AML-193 (cell line): Measurements from ENCODE around the gene C18orf32.
"Not testable (repeated sequence)": the region's sequence is repeated elsewhere in the genome, so short reads cannot be mapped to it uniquely, and the experiment has no call there.

Source experiments
- DNase-seq, 2 experiments: peaks; one replicate each; lab custom pipeline; 2025; lab: John Stamatoyannopoulos, UW

C18orf32 gene

DNA sequence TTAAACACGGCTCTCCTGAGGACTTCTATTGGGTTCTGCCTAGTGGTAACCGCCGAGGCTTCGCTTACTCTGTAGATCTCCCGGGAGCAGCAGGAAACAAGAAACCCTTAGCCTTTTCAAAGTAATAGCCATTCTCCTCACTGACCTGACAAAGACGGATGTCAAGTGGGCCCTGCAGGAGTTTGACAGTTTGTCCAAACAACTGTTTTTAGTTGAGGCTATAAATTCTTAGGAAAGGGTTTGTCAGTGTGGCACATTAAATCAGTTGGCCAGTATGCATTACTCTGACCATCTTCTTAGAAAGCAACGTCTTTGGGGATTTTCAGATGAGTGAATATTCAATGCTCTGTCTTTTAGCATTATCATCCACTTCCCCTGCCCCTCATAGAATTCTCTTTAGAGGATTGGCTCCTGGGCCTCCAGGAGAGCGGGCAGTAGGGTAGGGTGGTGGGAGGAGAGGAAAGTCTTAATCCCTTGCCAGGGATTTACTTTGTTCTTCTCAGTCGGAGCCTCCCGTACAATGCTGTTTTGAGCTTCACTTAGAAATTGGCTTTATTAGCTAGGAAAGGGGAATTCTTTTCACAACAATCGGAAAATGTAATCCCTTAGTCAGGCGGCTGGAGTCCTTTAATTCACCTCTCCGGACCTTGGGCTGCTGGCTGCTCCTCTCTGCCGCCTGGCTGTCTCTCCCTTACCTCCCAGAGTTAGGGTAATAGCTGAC is 13.3 kb upstream of the C18orf32 start:
- DNase-seq, result no peak

DNA sequence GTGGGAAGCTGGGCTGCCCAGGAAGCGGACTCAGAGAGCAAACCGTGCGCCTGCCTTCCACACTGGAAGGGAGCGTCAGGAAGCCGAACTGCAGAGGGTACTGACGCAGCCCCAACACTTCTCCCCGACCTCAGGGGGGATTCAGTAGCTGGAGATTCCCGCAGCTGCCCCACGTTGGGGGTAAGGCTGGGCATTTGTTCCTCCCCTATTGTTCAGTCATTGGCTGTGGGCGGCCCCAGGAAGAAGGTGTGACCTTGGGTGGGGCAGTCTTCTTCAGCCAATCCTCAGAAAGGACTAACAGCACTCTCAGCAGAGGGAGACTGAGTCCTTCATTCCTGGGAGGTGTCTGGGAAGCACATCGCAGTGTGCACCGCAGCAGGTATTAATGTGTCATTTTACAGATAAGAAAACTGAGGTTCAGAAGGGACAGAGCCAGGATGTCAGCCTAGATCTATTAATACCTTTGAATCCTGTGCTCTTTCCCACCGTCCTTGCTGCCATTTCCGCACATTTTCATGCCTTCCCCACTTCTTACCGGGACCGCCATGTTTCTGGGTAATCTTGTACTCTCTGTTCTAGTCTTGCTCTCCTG is 12.1 kb upstream of the C18orf32 start:
- no peak for DNase-seq

DNA sequence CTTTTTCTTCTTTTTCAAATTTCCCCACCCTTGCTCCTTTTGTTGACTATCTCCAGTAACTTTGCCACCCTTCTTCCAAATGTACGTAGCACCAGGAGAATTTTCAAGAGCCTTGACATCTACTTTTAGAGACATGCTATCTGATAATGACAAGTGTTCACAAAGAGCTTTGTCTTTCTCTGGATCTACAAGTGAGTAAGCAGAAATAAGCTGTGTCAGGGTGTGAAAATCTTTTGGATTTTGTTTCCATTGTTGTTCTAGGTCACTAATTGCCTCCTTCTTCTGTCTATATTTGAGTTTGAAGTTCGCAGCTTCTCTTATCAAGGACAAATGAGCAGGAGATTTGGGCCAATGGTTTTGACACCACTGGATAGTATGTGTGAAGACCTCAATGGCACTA is 8.4 kb upstream of the C18orf32 start:
- DNase-seq, result no peak

DNA sequence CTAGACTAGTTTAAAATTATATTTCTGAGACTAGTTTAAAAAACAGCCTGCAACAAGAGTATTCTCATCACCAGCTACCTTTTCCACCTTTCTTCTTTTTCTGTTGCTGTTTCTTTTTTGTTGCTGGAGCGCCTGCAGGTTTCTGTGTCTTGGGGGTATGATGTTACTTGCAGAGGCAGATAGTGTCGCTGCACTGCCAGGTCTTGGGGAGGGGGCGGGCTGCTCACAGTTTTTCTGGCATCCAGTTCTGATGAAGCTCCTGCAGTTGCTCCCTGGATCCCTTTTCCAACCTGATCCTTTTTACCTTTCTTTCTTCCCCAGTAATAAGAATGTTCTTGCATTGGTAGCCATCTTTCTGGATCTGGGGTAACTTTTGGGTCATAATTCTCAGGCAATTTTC is 8.0 kb upstream of the C18orf32 start:
- no peak for DNase-seq

DNA sequence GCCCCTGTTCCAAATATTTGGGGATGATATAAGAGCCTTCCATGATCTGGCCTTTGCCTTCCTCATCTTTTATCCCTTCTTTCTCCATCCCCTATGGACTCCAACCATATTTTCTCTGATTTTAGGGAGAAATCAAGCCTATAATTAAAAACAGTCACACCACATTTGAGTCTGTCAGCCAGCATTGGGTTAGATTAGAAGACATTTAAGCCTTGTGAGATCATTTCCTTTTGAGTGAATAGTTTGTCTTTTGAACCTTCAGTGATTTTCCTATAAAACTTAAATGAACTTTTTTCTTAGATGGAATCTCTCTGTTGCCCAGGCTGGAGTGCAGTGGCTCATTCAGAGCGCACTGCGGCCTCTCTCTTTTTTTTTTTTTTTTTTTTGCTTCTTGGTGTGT is 7.6 kb upstream of the C18orf32 start:
- no peak for DNase-seq

DNA sequence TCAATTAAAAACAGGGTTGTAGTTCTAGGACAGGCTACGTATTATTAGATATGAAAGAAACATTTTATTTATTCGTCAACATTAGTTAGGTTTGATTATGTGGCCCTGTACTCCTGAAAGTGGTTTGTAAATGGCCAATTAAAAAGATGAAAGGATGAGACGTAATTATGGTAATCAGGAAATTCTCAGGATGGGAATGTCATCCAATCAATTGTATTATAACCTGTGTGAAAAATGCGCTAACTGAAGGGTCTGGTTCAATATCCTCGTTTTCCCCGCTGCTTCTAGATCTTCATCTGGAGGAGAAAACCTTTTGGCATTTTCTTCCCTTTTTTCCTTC is 5.6 kb upstream of the C18orf32 start:
- DNase-seq, result no peak

DNA sequence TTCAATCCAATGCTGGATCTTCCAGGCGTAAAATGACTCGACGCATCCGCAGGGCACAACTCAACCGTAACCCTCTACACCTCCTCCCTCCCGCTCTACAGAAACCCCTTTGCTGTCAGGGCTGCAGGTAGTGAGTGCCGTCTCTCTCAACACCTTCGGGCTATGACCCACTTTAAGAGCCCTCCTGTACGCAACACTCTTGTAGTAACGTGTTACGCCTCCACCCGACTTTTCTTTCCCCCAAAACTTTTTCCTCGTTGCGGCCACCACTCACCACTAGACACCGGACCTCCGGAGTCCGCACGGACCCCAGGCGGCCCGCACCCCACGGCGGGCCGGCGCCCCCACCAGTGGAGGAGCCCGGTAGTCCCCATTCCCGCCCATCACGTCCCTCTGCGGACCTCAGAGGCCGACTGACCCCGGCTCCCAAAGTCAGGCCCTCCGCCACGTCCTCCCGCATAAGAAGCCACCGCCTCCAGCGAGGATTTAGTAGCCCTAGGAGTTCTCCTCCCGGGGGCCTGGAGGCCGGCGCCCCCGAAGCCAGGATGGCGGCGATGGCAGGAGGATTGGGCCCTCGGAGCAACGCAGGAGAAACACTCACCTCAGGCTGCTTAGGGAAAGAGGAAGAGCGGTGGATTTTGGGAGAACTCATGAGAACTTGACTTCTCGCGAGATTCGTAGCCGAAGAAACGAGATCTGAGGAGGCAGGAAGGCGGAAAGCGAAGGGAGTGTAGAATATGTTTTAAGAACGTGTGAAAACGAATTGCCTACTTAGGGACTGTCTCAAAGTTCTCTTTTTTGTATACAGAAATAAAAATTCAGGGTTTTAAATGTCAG is 5.0 kb upstream of the C18orf32 start, which contains the start of gene RPL17:
Gene RPL17 (minus strand): TSS at position 609 of the 837 bp plus-strand sequence.
- peak; percentile 97 to 98 for DNase-seq

DNA sequence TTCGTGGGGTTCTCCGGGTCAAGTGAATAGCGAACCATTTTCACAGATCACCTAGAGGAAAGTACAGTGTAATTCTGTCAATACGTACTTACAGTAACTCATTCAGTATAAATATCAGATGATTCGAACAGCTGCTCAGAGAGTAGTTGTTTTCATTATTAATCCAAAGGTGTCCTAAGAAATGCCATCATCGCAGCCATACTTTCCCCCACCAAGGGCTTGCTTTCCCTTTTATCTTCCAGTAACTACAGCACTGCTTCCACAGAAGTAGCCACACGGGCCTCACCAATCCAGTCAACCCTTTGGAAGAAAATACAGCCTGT is 4.5 kb upstream of the C18orf32 start:
- no peak for DNase-seq

DNA sequence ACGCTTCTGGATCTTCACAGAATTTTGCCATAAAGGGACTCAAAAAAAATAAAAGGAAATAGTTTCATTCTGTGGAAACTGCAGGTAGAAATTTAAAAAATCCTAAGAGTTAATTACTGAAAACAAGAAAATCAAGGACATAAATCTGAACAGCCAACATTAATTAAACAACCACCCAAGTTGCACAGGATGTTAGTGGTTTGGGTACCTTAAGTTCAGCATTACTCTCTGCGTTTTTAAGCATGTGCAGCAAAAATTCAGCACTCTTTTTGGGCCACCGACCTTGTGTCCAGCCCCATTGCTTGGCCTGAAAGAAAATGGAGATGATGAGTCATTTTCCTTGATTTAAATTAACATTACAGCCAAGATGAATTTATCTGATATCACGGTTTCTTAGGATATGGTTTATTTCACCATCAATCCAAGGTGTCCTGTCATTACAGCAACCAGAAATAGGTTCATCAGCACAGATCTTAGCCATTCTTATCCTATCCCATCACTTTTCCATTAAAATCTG is 3.3 kb upstream of the C18orf32 start:
- DNase-seq, result no peak

DNA sequence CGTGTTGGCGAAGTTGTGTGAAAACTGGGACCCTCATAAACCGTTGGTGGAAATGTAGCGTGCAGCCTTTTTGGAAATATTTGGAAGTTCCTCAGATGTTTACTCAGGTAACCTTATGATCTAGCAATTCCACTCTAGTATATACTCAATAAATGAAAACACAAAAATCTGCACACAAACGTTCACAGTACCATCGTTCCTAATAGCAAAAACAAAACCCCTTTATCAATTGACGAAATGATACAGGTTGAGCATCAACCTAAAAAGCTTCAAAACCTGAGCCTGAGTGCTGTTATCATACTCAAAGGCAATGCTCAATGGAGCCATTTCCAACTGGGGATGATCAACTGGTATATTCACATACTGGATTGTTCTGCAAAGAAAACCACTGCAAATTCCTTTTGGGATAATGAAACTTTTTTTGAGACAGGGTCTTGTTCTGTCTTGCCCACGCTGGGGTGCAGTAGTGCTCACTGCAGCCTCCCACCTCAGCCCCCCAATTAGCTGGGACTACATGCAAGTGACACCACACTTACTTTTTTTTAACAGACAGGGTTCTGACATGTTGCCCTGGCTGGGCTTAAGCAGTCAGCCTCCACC is 777 bp upstream of the C18orf32 start:
- DNase-seq, result no peak

DNA sequence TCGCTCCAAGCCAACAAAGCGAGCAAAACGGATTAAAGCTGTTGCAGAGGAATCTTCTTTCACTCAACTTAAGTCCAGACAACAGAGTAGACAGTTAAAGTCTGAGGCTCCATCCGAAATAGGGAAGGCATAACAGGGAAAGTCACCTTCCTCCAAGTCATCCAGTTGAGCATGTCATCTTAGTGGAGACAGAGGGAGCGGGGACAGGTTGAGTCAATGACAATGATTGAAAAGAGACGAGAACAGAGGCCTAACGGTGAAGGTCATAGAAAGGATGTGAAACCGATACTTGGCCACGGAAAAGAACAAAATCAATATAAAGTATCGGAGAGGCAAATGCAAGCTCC is 455 bp downstream of the C18orf32 start:
- DNase-seq, result no peak

DNA sequence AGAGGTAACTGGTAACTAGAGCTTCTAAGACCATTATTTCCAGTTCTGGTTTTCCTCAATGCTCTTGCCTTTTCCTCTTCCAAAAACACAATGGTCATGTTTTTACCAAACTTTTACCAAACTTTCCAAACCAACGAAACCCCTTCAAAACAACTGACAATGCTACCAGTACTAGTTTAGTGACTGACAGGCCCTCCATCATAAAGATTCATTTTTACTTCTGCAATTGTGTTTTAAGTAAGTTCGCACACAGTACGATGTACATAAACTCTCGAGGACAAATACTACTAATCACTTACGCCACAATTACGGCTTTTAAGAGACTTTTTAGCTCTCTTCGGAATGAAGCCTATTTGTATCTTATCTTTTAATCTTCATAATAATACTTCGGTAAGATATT is 900 bp downstream of the C18orf32 start:
- peak; percentile 15 to 34 for DNase-seq

DNA sequence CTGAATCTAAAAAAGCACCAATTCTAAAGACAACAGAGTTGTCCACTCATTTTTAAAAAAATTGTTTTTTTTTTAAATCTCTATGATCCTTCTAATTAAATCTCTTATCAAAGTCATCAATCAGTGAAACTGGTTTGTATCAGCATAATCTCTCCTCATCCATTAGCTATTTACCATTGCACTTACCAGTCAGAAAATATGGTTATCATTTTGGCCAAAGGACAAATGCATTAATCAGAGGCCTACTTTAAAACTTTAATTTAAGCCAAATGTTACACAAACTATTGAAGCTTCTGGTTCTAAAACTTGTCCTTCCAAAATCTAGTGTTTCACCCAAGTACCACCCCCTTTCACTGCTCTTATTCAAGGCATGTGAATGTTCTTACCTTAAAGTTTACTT is 3.8 kb downstream of the C18orf32 start:
- no peak for DNase-seq

DNA sequence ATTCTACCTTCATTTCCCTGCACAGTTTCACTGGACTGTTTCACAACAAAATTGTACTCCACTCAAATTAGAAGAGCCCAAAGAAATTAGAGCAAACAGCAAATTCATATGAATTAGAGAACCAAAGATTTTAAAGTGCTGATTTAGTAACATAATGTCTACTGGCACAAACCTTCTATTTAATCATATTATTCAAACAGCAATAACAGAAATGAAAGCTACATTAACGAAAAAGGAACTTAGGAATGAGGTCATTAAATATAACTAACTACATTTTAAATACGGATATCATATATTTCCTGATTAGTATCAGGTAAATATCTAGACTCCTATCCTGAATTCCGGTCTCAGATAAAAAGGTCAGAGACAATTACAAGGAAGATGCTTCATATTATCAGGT is 5.1 kb downstream of the C18orf32 start:
- DNase-seq, result no peak

DNA sequence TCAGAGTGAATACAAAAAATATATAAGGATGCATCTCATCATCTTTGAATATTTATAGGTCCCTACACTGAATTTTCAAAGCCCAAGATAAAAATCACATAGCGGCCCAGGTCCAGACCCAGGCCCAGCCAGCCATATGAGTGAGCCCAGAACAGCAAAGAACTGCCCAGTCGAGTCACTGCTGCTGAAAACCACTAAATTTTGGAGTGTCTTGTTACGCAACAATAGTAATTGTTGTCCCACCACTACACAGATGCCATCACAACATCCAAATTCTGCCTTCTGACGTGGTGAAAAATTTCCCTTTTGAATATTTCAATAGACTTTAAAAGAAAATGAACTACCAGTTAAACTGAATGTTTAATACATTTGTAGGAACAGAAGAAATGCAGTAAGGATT is 5.7 kb downstream of the C18orf32 start:
- DNase-seq, result no peak

DNA sequence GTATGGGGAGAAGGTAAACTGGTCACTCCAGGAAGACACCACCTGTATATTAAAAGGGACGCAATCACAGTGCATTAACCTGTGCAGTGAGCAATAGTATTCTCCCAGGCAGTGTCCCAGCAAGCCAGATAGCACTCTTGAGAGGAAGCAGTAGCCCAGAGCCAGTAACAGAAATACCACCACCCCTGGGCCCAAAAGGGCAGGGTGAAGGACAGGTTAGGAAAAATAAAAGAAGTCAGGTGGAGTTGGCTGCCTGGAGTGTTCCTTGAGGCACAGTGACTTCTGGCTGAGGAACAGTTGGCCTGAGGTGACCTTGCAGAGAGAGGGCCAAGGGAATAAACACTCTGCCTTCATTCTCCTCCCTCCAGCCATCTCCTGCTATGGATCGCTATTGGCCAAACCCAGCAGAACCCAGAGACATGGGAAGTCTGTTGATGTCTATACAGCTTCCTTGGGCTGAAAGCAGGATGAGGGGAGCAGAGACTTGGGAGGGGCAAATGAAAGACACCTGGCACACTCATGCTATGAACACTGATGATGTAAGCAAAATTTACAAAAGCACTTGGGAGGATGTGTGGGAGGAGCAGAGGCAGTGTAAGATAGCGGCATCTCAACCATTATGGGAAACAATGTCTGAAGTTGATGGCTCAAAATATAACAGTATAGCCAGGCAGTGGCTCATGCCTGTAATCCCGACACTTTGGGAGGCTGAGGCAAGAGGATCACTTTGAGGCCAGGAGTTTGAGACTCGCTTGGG is 7.5 kb downstream of the C18orf32 start:
- DNase-seq, result no peak

DNA sequence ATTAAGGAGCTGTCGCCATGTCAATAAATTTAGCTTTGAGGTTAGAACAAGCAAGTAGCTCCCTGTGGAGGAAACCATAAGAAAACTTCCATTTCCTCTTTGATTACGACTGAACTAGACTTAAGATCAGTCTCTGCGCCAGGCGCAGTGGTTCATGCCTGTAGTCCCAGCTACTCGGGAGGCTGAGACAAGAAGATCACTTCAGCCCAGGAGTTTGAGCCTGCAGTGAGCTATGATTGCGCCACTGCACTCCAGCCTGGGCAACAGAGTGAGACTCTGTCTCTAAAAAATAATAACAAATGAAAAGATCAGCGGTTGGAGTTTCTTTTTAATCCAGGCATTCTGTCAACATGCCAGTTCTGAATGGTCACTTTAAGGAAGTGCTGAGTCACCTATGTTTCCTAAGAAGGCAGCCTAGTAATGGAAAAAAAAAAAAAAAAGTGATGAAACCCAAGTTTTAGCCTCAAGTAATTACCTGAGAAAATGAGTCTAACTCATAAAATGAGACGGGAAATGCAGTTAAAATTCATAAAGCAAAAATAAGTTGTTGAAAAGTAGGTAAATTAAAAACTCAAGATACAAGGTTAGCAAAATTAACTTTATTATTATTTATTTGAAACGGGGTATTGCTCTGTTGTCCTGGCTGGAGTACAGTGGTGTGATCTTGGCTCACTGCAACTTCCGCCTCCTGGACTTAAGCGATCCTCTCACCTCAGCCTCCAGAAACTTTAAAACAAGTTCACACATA is 10.2 kb downstream of the C18orf32 start:
- peak; percentile 86 for DNase-seq

DNA sequence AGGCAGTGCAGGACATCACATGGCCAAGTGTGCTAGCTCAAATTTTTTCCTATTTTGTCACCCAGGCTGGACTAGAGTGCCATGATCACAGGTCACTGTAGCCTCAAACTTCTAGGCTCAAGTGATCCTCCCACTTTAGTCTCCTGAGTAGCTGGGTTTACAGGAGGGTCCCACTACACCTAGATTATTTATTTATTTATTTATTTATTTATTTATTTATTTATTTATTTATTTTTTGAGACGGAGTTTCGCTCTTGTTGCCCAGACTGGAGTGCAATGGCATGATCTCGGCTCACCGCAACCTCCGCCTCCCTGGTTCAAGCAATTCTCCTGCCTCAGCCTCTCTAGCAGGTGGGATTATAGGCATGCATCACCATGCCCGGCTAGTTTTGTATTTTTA is 12.1 kb downstream of the C18orf32 start:
- DNase-seq, result not testable (repeated sequence)

DNA sequence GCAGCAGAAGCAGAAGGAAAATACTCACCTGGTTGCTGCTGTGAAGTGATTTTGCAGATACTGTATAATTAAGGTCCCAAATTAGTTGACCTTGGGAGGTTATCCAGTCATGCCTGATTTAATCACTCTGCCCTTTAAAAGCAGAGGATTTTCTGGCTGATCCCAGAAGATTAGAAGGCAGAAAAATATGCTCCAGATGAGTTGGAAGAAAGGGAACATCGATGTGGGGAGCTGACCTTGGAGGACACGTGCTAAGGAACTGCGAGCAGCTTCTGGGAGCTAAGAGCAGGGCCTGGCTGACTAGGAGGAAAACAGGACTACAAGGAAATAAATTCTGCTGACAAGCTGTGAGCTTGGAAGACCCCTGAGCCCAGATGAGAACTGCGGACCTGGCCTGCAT is 13.3 kb downstream of the C18orf32 start:
- no peak for DNase-seq

DNA sequence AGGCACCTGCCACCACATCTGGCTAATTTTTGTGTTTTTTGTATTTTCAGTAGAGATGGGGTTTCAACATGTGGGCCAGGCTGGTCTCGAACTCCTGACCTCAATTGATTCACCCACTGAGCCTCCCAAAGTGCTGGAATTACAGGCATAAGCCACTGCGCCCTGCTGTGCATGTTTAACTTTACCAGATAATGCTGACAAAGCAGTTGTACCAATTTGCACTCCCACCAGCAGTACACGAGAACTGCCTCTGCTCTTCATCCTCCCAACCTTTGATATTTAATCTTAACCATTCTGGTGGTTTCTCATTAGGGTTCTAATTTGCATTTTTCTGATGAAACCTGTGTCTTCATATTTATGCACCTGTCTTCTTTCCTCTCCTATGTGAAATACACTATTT is 14.6 kb downstream of the C18orf32 start:
- DNase-seq, result no peak

DNA sequence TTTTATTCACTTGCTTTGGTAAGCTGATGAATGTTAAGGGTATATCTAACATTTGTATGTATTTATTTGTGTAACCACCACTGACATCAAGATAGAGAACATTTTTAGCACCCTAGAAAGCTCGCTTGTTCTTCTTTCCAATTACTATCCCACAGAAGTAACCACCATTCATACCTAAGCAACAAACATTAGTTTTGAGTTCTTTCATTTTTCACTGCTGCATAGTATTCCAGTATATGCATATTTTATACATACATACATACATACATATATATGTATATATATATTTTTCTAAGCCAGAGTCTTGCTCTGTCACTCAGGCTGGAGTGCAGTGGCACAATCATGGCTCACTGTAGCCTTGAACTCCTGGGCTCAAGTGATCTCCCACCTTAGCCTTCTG is 15.5 kb downstream of the C18orf32 start:
- DNase-seq, result no peak
